GM21423 (cell line): Measurements from ENCODE around the gene MAGEA3.
A peak's percentile ranks its signal among the peaks of the same experiment; 100 is the strongest.
"Not testable (repeated sequence)": the region's sequence is repeated elsewhere in the genome, so short reads cannot be mapped to it uniquely, and the experiment has no call there.

ENCODE experiments used
- ATAC-seq: cut with Tn5 transposase; IDR thresholded peaks from one replicate; pipeline ENCODE4 v1.9.1; 2021; ENCODE audit warnings: mild to moderate bottlenecking, moderate library complexity; ENCODE audit not compliant: unreplicated experiment

Gene MAGEA3

GRCh38 chrX:152697952-152698931 is at the start of gene MAGEA3:
MAGEA3 (plus strand) TSS chrX:152698794; CDS start chrX:152700833, 2,039 bp downstream.
- ATAC-seq: not testable (repeated sequence)

GRCh38 chrX:152652060-152652459 is 46.5 kb upstream of the MAGEA3 start:
- no peak for ATAC-seq

GRCh38 chrX:152652467-152652866 is 46.1 kb upstream of the MAGEA3 start:
- ATAC-seq: no peak

- ATAC-seq: no peak
These were observed 42.5 kb upstream of the MAGEA3 start for GRCh38 chrX:152656087-152656486.

- ATAC-seq: no peak
These were observed 41.7 kb upstream of the MAGEA3 start for GRCh38 chrX:152656890-152657289.

GRCh38 chrX:152658302-152658701 is 40.3 kb upstream of the MAGEA3 start:
- ATAC-seq: no peak

- no peak for ATAC-seq
These were observed 35.5 kb upstream of the MAGEA3 start for GRCh38 chrX:152663086-152663485.

DNA sequence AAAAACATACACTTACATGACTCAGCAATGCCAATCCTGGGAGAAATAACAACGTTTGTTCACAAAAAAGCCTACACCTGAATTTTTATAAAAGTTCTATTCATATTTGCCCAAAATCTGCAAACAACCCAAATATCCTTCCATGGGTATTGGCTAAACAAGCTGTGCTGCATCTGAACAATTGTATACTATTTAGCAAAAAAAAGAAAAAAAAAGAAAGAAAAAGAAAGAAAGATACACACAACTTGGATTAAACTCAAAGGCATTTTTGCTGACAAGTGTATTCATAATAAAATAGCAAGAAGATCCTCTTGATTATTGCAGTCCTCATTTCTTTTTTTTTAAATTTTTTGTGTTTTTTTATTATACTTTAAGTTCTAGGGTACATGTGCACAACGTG is 24.5 kb upstream of the MAGEA3 start:
- no peak for ATAC-seq

- not testable (repeated sequence) for ATAC-seq
These were observed 23.9 kb upstream of the MAGEA3 start for GRCh38 chrX:152674652-152675051.

DNA sequence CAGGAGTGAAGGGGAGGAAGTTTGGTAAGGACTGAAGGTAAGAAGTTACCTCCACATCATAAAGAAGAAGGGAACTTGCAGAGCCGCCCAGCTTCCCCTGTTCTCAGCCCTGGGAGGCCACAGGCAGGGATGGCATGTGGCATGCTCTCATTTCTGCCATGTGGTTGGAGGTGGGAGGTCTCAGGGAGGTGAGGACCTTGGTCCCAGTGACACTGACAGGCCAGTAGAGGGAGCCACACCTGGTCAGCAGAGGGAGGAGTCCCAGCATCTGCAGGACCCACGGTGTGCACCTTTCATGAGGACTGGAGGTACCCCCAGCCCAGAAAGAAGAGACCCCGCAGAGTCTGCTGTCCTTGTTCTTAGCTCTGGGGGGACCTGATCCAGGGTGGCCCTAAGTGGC is 17.6 kb upstream of the MAGEA3 start:
- peak; percentile 67 for ATAC-seq

GRCh38 chrX:152700390-152700789 is 1.8 kb downstream of the MAGEA3 start:
- ATAC-seq: not testable (repeated sequence)

DNA sequence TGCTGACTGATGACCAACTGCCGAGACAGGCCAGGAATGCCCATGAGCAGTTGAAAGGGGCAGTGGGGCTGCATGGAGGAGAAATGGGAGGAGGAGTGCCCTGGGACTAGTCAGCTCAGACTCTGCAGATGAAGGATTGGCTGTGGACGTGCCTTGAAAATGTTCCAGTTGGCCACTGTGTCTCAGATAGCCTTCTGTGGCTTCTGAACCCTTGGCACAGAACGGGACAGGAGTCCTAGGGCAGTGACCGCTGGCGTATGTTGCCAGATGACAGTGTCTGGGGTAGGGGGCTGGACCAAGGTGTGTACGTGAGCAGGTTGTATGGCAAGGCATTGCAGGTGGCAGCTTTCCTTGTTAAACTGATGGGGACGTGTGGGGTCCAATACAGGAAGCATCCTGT is 7.9 kb downstream of the MAGEA3 start:
- ATAC-seq: not testable (repeated sequence)

GRCh38 chrX:152709173-152709572 is 10.6 kb downstream of the MAGEA3 start, which contains the start of gene CSAG2:
CSAG2 (minus strand) TSS chrX:152709273; CDS start chrX:152709112, 161 bp downstream.
- not testable (repeated sequence) for ATAC-seq

DNA sequence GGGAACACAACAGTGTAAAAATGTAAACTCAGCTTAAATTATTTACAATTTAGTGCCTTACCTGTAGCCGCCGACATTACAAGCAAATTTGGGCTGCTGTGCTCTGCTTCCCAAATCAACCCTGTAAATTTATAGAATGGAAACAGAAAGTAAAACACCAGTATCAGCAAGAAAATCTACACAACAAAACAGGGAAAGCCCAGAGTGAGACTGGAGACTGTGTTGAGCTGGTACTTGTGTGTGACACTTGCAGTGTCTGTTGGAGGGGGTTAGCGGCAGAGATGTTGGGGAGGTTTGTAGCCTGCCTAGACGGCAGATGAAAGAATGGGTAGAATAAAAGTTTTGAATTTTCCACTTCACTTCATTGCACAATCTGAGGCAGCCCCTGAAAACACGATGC is 14.6 kb downstream of the MAGEA3 start:
- ATAC-seq: not testable (repeated sequence)

- ATAC-seq: not testable (repeated sequence)
These were observed 15.5 kb downstream of the MAGEA3 start, which contains the start of gene MAGEA2B for GRCh38 chrX:152713815-152714787. MAGEA2B (plus strand) TSS chrX:152714628; CDS start chrX:152717107, 2,479 bp downstream.

GRCh38 chrX:152725409-152725808 is 26.8 kb downstream of the MAGEA3 start:
- ATAC-seq: no peak

- no peak for ATAC-seq
These were observed 34.8 kb downstream of the MAGEA3 start, which contains the start of the genes CSAG1 and MAGEA12 for GRCh38 chrX:152733261-152733975. CSAG1 (minus strand) TSS chrX:152733721; CDS start chrX:152732460, 1,261 bp downstream. MAGEA12 (plus strand) TSS chrX:152733757; CDS start chrX:152736162, 2,405 bp downstream.

GRCh38 chrX:152734143-152734858 is 35.7 kb downstream of the MAGEA3 start:
- not testable (repeated sequence) for ATAC-seq

DNA sequence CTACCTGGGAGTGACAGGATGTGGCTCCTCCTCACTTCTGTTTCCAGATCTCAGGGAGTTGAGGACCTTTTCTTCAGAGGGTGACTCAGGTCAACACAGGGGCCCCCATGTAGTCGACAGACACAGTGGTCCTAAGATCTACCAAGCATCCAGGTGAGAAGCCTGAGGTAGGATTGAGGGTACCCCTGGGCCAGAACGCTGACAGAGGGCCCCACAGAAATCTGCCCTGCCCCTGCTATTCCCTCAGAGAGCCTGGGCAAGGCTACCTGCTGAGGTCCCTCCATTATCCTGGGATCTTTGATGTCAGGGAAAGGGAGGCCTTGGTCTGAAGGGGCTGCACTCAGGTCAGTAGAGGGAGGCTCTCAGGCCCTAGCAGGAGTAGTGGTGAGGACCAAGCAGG is 36.5 kb downstream of the MAGEA3 start:
- no peak for ATAC-seq
